HG03457 (cell line): ENCODE measurements around the gene ADAMTS2.
"Not testable (repeated sequence)": the region's sequence is repeated elsewhere in the genome, so short reads cannot be mapped to it uniquely, and the experiment has no call there.

Source experiments
- ATAC-seq: cut with Tn5 transposase; IDR thresholded peaks from one replicate; pipeline ENCODE4 v1.9.1; 2021; ENCODE audit warnings: moderate number of reproducible peaks; ENCODE audit not compliant: unreplicated experiment

The ADAMTS2 gene

GRCh38 chr5:179120421-179120861 is 224.8 kb downstream of the ADAMTS2 start:
- no peak for ATAC-seq

- ATAC-seq: no peak
Measured at GRCh38 chr5:179119415-179120170, 225.7 kb downstream of the ADAMTS2 start.

GRCh38 chr5:179118756-179119414 is 226.4 kb downstream of the ADAMTS2 start:
- ATAC-seq: no peak

- no peak for ATAC-seq
Measured at GRCh38 chr5:179118338-179118737, 226.9 kb downstream of the ADAMTS2 start.

GRCh38 chr5:179115845-179116524 is 229.3 kb downstream of the ADAMTS2 start:
- ATAC-seq: no peak

- no peak for ATAC-seq
Measured at GRCh38 chr5:179115307-179115706, 230.0 kb downstream of the ADAMTS2 start.

GRCh38 chr5:179114756-179115155 is 230.5 kb downstream of the ADAMTS2 start:
- no peak for ATAC-seq

GRCh38 chr5:179113945-179114641 is 231.2 kb downstream of the ADAMTS2 start:
- no peak for ATAC-seq

GRCh38 chr5:179113143-179113530 is 232.1 kb downstream of the ADAMTS2 start:
- ATAC-seq: no peak

GRCh38 chr5:179112469-179113142 is 232.7 kb downstream of the ADAMTS2 start:
- no peak for ATAC-seq

GRCh38 chr5:179111267-179112207 is 233.7 kb downstream of the ADAMTS2 start:
- no peak for ATAC-seq

GRCh38 chr5:179110528-179110927 is 234.7 kb downstream of the ADAMTS2 start:
- no peak for ATAC-seq

- ATAC-seq: not testable (repeated sequence)
Measured at GRCh38 chr5:179101282-179101681, 244.0 kb downstream of the ADAMTS2 start.

- no peak for ATAC-seq
Measured at GRCh38 chr5:179089502-179089901, 255.8 kb downstream of the ADAMTS2 start.

GRCh38 chr5:179080724-179081123 is 264.5 kb downstream of the ADAMTS2 start:
- ATAC-seq: no peak

GRCh38 chr5:179079165-179079987 is 265.9 kb downstream of the ADAMTS2 start:
- no peak for ATAC-seq

- ATAC-seq: no peak
Measured at GRCh38 chr5:179065703-179066102, 279.6 kb downstream of the ADAMTS2 start.

- ATAC-seq: no peak
Measured at GRCh38 chr5:179061025-179061424, 284.2 kb downstream of the ADAMTS2 start.
